GM18907 (cell line): ENCODE results near the gene UBE2Q1.

ENCODE experiments used
- ATAC-seq: cut with Tn5 transposase; IDR thresholded peaks from one replicate; pipeline ENCODE4 v1.9.1; 2021; ENCODE audit warnings: mild to moderate bottlenecking, moderate library complexity; ENCODE audit not compliant: unreplicated experiment

UBE2Q1 gene

DNA sequence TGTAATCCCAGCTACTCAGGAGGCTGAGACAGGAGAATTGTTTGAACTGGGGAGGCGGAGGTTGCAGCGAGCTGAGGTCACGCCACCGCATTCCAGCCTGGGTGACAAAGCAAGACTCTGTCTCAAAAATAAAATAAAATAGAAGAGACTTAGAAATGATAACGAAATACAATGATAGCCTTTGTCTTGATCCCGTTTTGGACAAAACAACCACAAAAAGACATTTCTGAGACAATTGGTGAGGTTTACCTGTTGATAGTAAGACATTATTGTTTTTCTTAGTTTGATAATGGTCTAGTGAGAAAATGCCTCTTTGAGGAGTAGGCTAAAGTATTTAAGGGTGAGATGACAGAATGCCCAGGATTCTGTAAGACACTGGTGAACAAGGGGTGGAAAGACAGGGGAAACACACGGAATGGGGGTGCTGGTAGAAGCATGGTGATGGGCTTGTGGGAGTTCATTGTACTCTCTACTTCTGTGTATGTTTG, 44.4 kb downstream of the UBE2Q1 start:
- no peak for ATAC-seq

DNA sequence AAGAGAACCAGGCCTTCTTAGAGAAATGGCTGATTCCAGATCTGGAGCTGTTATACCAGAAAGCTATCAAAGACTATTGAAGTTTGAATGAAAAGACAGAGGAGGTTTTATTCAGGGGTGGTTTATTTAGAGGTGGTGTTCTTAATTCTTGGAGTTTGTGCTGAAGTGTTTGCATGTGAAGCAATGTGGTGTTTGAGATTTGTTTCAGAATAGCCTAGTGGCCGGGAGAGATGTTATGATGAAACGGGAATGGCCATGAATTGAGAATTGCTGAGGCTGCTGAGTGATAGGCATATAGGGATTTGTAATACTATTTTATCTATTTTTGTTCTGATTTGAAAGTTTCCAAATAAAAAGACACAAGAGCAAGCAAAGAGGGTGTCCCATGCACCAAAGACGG, 45.7 kb downstream of the UBE2Q1 start:
- ATAC-seq: no peak

DNA sequence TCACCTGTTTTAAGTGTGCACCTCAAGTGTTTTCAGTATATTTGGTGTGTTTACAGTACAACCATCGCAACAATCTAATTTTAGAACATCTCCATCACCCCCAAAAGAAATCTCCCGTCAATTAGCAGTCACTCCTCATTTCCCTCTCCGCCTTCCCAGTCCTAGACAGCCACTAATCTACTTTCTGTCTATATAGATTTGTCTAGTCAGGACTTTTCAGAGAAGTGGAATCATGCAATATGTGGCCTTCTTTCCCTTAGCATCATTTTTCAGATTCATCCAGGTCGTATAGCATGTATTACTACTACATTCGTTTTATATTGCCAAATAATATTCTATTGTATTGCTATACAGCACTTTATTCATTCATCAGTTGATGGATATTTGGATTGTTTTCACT, 54.6 kb downstream of the UBE2Q1 start:
- ATAC-seq: no peak

DNA sequence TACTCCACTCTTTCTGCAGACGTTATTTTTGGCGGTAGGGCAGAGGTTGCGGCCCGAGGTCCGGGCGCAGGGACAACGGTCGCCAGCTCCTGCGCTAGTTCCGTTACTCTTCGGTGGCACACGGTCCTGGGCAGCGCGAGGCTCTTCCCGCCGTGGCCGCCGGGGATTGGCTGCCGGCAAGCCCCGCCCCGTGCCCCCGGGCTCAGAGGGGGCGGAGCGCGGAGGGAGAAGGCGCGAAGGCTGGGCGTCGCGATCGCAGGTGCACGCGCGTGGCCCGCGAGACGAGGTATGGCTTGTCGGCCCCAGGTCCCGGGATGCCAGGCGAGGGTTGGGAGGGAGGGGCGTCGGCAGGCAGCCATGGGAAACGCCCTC, 55.7 kb downstream of the UBE2Q1 start:
- no peak for ATAC-seq

DNA sequence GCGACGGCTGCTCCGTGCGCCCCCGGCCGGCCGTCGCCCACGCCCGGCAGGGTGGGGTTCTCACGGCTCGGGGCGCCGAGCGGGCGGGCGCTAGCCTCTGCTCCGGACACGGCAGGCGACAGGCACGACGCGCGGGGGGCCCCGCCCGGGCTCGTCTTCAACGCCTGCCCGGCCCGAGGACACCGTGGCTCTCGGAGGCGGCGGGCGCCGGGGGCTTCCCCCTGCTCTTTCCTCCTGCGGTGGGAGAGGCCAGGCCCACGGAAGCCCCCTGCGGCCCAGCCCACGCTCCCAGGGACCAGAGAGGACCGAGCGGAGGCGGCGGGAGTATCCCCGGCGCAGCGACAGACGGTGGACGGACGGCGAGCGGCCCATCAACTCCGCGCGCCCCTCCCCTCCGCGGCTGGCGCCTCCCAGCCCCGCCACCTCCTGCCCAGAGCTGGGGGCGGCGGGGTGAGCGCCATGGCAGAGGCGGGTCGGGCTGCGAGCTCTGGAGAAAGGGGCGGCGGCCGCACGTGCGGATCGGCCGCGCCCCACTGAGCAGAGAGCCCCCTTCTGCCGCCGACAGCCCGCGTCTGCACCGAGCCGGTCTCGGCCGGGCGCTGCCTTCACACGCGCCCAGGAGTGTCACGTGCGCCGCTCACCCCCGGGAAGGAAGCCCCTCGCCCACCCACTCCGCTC, 56.3 kb downstream of the UBE2Q1 start, which contains the start of the genes SHE and TDRD10:
Gene SHE, minus strand, starts transcription at position 347 of the 678 bp plus-strand sequence. CDS start 386 bp downstream, outside the sequence.
Gene TDRD10, plus strand, starts transcription at position 154 of the 678 bp plus-strand sequence. CDS start 4,685 bp downstream, outside the sequence.
- no peak for ATAC-seq

DNA sequence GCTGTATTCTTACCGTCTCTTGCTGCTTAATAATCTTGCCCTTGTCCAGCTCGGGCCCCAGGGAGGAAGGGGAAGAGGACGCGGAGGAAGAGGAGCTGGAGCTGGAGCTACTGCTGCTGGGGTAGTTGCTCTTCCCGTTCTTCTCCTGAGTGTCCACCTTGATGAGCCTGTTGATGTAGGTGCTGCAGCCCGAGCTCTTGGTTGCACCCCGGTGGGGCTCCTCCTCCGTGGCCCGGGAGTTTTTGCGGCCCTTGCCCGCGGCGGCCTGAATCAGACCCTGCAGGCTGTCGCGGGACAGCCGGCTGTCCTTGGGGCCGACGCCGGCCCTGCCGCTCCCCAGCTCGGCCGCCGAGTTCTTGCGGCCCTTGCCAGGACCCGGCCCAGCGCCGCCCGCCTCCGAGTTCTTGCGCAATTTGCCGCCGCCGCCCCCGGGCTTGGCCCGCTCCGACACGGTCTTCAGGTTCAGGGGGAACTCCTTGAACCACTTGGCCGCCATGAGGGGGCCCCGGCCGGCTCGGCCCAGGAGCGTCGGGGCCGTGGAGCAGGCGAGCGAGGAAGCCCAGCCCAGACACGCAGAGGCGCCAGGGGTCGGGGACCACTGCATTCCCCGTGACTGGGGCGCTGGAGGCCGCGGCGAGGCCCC, 56.9 kb downstream of the UBE2Q1 start:
- ATAC-seq: no peak

DNA sequence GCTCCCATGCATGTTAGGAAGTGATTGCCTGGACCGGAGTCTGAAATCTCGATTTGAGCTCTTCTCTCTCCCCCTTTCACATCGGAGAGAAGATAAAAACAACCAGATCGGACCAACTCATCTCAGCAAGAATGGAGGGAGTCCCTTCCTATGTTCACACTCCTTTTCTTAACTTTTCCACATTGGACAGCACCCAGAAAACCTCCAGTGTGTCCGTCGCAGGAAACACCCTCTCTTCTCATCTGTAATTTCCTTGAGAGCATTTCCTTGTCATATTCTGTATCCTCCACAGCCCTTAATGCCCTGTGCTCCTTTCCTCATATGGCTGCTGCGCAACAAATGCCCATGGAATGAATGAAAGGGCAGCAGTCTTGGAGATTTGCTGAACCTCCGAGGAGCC, 57.9 kb downstream of the UBE2Q1 start:
- no peak for ATAC-seq

DNA sequence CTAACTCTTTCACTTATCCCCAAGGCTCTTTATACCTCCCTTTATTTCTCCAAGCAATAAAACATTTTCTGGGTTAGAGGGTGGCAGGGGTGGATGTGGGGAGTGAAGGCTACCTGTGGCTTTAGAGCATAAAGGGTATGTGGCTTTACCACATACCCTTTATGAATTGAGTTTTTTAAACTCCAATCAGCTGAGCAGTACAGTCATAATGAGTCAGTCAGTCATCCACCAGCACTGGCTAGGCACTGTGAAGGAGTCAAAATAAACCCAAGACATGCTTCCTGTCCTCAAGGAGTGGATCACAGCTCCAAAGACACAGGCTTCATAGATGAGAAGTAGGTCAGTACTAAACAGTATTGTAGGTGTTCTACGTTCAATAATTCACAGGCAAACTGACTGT, 59.0 kb downstream of the UBE2Q1 start:
- no peak for ATAC-seq
